Liver (tissue), 3 donors: Measurements from ENCODE around the gene ARFIP1.

Experiments used
- EGR1 ChIP-seq, 2 donors: IDR thresholded peaks; 2 replicates each; pipeline ENCODE4 v1.6.1; 2016 to 2018; ENCODE audit warnings: antibody characterized with exemption in 2 of 2, low read depth in 2 of 2
- GABPA ChIP-seq, 2 donors: IDR thresholded peaks in 1 of 2; conservative IDR thresholded peaks in 1 of 2; 2 replicates each; pipeline ENCODE4 v1.6.1; 2016; ENCODE audit warnings: antibody characterized with exemption in 2 of 2, mild to moderate bottlenecking in 1 of 2, moderate library complexity in 1 of 2
- JUND ChIP-seq, 2 donors: IDR thresholded peaks; 2 replicates each; pipeline ENCODE4 v1.6.1; 2016; ENCODE audit warnings: antibody characterized with exemption in 2 of 2
- NR2F2 ChIP-seq: IDR thresholded peaks from 2 replicates; pipeline ENCODE4 v1.6.1; 2016; ENCODE audit warnings: antibody characterized with exemption
- RAD21 ChIP-seq, 2 donors: IDR thresholded peaks; 2 replicates each; pipeline ENCODE4 v1.6.1; 2016; ENCODE audit warnings: antibody characterized with exemption in 2 of 2, mild to moderate bottlenecking in 2 of 2
- YY1 ChIP-seq: IDR thresholded peaks from 2 replicates; pipeline ENCODE4 v1.6.1; 2016; ENCODE audit warnings: antibody characterized with exemption, mild to moderate bottlenecking
- TF ChIP-seq, protein P1 (sequence below): fragments of 150-350 bp; IDR thresholded peaks from 2 replicates; pipeline ENCODE4 v1.5.1; 2017; ENCODE audit warnings: improper control_type of control experiment, low read depth, low read length; ENCODE audit not compliant: missing input control
- TF ChIP-seq, protein P2 (sequence below): IDR thresholded peaks from 2 replicates; pipeline ENCODE4 v1.6.1; 2016; ENCODE audit warnings: antibody characterized with exemption
- donor health status: healthy.
- donor health status: healthy.

DNA sequence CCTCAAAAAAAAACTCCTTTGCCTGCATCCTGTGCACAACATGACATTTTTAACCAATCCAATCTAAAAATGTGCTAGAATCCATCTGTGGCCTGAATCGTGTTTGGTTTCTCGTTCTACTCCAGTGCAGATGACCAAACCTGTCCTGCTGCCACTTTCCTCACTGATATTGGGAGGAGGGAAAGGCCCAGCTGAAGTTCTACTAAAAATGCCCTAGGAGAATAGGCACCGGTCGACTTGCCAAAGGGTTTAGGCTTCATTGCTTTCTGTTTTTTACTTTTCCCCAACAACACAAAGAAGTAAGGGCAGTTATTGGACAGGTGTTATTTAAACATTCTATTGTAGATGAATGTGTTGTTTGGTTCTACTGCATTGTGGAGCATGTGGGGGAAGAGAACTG is 148.5 kb downstream of the ARFIP1 start:
- no peak for TF ChIP-seq YY1
- no peak for TF ChIP-seq GABPA (IDR thresholded peaks at IDR 0.05 in 1 of 2, conservative IDR thresholded peaks at IDR 0.05 in 1 of 2)
- TF ChIP-seq, protein P1, sequence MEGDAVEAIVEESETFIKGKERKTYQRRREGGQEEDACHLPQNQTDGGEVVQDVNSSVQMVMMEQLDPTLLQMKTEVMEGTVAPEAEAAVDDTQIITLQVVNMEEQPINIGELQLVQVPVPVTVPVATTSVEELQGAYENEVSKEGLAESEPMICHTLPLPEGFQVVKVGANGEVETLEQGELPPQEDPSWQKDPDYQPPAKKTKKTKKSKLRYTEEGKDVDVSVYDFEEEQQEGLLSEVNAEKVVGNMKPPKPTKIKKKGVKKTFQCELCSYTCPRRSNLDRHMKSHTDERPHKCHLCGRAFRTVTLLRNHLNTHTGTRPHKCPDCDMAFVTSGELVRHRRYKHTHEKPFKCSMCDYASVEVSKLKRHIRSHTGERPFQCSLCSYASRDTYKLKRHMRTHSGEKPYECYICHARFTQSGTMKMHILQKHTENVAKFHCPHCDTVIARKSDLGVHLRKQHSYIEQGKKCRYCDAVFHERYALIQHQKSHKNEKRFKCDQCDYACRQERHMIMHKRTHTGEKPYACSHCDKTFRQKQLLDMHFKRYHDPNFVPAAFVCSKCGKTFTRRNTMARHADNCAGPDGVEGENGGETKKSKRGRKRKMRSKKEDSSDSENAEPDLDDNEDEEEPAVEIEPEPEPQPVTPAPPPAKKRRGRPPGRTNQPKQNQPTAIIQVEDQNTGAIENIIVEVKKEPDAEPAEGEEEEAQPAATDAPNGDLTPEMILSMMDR, result no peak
- TF ChIP-seq RAD21 (IDR thresholded peaks at IDR 0.05), result no peak
- TF ChIP-seq JUND (IDR thresholded peaks at IDR 0.05), result no peak
- TF ChIP-seq NR2F2, result no peak
- no peak for TF ChIP-seq EGR1 (IDR thresholded peaks at IDR 0.05; ENCODE audit: low read depth in 2 of 2)
- TF ChIP-seq, protein P2, sequence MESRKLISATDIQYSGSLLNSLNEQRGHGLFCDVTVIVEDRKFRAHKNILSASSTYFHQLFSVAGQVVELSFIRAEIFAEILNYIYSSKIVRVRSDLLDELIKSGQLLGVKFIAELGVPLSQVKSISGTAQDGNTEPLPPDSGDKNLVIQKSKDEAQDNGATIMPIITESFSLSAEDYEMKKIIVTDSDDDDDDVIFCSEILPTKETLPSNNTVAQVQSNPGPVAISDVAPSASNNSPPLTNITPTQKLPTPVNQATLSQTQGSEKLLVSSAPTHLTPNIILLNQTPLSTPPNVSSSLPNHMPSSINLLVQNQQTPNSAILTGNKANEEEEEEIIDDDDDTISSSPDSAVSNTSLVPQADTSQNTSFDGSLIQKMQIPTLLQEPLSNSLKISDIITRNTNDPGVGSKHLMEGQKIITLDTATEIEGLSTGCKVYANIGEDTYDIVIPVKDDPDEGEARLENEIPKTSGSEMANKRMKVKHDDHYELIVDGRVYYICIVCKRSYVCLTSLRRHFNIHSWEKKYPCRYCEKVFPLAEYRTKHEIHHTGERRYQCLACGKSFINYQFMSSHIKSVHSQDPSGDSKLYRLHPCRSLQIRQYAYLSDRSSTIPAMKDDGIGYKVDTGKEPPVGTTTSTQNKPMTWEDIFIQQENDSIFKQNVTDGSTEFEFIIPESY, result no peak
